ENCODE data around the gene IL24. TPM values are rescaled to one million over a fixed set of nuclear protein-coding genes. Genes with fewer than 3 reads are reported as not detected.

IL24 gene
- total RNA-seq, 4 donors from 2014 or later = not detected

- H3K36me3 ChIP-seq = no peaks in the 10 kb centered on the region
- H3K27me3 ChIP-seq = no peaks in the 10 kb centered on the region
- H3K4me1 ChIP-seq = no peaks in the 10 kb centered on the region
- H3K27ac ChIP-seq = no peak overlapping the region
- no peak overlapping the region for H3K4me3 ChIP-seq
- TF ChIP-seq, protein P1, sequence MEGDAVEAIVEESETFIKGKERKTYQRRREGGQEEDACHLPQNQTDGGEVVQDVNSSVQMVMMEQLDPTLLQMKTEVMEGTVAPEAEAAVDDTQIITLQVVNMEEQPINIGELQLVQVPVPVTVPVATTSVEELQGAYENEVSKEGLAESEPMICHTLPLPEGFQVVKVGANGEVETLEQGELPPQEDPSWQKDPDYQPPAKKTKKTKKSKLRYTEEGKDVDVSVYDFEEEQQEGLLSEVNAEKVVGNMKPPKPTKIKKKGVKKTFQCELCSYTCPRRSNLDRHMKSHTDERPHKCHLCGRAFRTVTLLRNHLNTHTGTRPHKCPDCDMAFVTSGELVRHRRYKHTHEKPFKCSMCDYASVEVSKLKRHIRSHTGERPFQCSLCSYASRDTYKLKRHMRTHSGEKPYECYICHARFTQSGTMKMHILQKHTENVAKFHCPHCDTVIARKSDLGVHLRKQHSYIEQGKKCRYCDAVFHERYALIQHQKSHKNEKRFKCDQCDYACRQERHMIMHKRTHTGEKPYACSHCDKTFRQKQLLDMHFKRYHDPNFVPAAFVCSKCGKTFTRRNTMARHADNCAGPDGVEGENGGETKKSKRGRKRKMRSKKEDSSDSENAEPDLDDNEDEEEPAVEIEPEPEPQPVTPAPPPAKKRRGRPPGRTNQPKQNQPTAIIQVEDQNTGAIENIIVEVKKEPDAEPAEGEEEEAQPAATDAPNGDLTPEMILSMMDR (IDR thresholded peaks at IDR 0.05) = no peak
- TF ChIP-seq EP300 (IDR thresholded peaks at IDR 0.05) (no peak), POLR2A (IDR thresholded peaks at IDR 0.05) (no peak)
- no peak for DNase-seq (ENCODE audit: low spot score in 2 of 2)
- H3K9me3 ChIP-seq = no peaks in the 10 kb centered on the region
- WGBS, 2 donors = 79 to 80% methylated on average over 13 of the region's 13 CpGs
Observed at GRCh38 chr1:206898915-206899431, 1.7 kb downstream of the IL24 start.

DNA sequence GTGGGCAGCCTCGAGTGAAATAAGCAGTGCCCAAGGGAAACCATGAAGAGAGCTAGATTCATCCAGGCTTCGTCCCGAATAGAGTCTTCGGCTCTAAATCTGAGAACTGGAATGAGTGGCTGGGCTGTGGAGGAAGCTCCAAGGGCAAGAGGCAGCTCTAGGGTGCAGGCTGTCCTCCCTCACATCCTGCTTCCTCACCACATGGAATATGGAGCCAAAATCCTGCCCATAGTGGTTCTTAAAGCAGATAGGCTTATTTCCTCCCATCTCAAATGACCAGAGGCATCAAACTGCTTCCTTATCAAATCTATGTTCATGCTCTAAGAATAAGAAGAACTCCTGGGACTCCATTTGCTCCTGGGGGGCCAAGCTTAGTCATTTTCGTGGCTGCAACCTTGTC, 2.5 kb downstream of the IL24 start:
- Histone ChIP-seq H3K9me3 (no peaks in the 10 kb centered on the region), H3K27me3 (no peaks in the 10 kb centered on the region), H3K27ac (no peak overlapping the region), H3K4me3 (no peak overlapping the region), H3K36me3 (no peaks in the 10 kb centered on the region), H3K4me1 (no peaks in the 10 kb centered on the region)
- 65 to 85% methylated on average over 5 of the region's 5 CpGs for WGBS, 2 donors
- no peak for DNase-seq (ENCODE audit: low spot score in 2 of 2)
- TF ChIP-seq, protein P1 (IDR thresholded peaks at IDR 0.05) = no peak
- TF ChIP-seq EP300 (IDR thresholded peaks at IDR 0.05) (no peak), POLR2A (IDR thresholded peaks at IDR 0.05) (no peak)

- H3K4me3 ChIP-seq = no peak overlapping the region
- H3K27ac ChIP-seq = no peak overlapping the region
- TF ChIP-seq EP300 (IDR thresholded peaks at IDR 0.05) = no peak
- H3K9me3 ChIP-seq = no peaks in the 10 kb centered on the region
- no peaks in the 10 kb centered on the region for H3K27me3 ChIP-seq
- 78 to 87% methylated on average over 7 of the region's 7 CpGs for WGBS, 2 donors
- DNase-seq (ENCODE audit: low spot score in 2 of 2) = no peak
- no peaks in the 10 kb centered on the region for H3K36me3 ChIP-seq
- no peaks in the 10 kb centered on the region for H3K4me1 ChIP-seq
Observed at GRCh38 chr1:206900149-206900548, 2.9 kb downstream of the IL24 start.

- Histone ChIP-seq H3K4me1 (no peaks in the 10 kb centered on the region), H3K36me3 (no peaks in the 10 kb centered on the region), H3K4me3 (no peak overlapping the region), H3K27me3 (no peaks in the 10 kb centered on the region), H3K27ac (no peak overlapping the region), H3K9me3 (no peaks in the 10 kb centered on the region)
- DNase-seq (ENCODE audit: low spot score in 2 of 2) = no peak
- 80 to 89% methylated on average over 6 of the region's 6 CpGs for WGBS, 2 donors
- TF ChIP-seq POLR2A (IDR thresholded peaks at IDR 0.05) (no peak), EP300 (IDR thresholded peaks at IDR 0.05) (no peak)
- TF ChIP-seq, protein P1 (IDR thresholded peaks at IDR 0.05) = no peak
Observed at GRCh38 chr1:206901944-206902343, 4.7 kb downstream of the IL24 start.

DNA sequence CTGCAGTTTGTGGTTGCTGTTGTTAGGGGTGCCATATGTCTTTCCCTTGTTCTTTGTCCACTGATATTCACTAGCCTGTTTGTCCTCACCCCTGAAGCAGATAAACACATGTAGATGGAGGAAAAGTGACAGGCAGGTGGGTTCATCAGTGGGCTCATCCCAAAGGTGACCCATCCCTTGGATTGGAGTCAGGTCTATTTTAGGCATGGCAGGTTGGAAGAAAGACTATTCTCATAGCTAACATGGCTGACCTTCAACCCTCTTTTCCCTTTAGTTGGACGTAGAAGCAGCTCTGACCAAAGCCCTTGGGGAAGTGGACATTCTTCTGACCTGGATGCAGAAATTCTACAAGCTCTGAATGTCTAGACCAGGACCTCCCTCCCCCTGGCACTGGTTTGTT, 5.5 kb downstream of the IL24 start:
- no peaks in the 10 kb centered on the region for H3K36me3 ChIP-seq
- WGBS, 2 donors = 59 to 76% methylated on average over 1 of the region's 1 CpG
- TF ChIP-seq EP300 (IDR thresholded peaks at IDR 0.05) (no peak), POLR2A (IDR thresholded peaks at IDR 0.05) (no peak)
- TF ChIP-seq, protein P1 (IDR thresholded peaks at IDR 0.05) = no peak
- DNase-seq (ENCODE audit: low spot score in 2 of 2) = no peak
- peaks cover 0 to 7% of the 10 kb centered on the region in 2 donors for H3K27me3 ChIP-seq
- H3K9me3 ChIP-seq = no peaks in the 10 kb centered on the region
- H3K4me3 ChIP-seq = no peak overlapping the region
- H3K27ac ChIP-seq = no peak overlapping the region
- no peaks in the 10 kb centered on the region for H3K4me1 ChIP-seq

GRCh38 chr1:206903687-206904086, 6.4 kb downstream of the IL24 start:
- 67 to 77% methylated on average over 2 of the region's 2 CpGs for WGBS, 2 donors
- no peak for DNase-seq (ENCODE audit: low spot score in 2 of 2)
- TF ChIP-seq, protein P1 (IDR thresholded peaks at IDR 0.05) = no peak
- TF ChIP-seq EP300 (IDR thresholded peaks at IDR 0.05) (no peak), POLR2A (IDR thresholded peaks at IDR 0.05) (no peak)
- no peaks in the 10 kb centered on the region for H3K9me3 ChIP-seq
- H3K4me1 ChIP-seq = no peaks in the 10 kb centered on the region
- no peak overlapping the region for H3K4me3 ChIP-seq
- peaks cover 0 to 15% of the 10 kb centered on the region in 2 donors for H3K27me3 ChIP-seq
- no peaks in the 10 kb centered on the region for H3K36me3 ChIP-seq
- H3K27ac ChIP-seq = no peak overlapping the region
